ENCODE data around the gene ZFR2.

- no peak for TF ChIP-seq MAX (IDR thresholded peaks at IDR 0.05; ENCODE audit: low read depth, low read length)
- TF ChIP-seq POLR2A (IDR thresholded peaks at IDR 0.05; ENCODE audit: extremely low read depth, insufficient read length) = no peak
- TF ChIP-seq CTCF (IDR thresholded peaks at IDR 0.05; ENCODE audit: low read depth, low read length) = no peak
- no peak for TF ChIP-seq MYC (IDR thresholded peaks at IDR 0.05; ENCODE audit: low read depth, low read length)
These were observed 37.9 kb downstream of the ZFR2 start for GRCh38 chr19:3830621-3831589.

All from NB4 (cell line).